Body of pancreas (tissue), 4 donors: ENCODE data around the gene GPSM3. TPM values are rescaled to one million over a fixed set of nuclear protein-coding genes. Genes with fewer than 3 reads are reported as not detected.

Source experiments
- ATAC-seq: fragments of 150-250 bp; one replicate; pipeline ENCODE4 v1.9.1; 2016
- DNase-seq, 4 donors: peaks; one replicate each; pipeline ENCODE4 v3.0.0-alpha.2; 2019
- H3K27ac ChIP-seq, 4 donors: fragments of 200-600 bp; sonication (generic); 1 replicate in 3 of 4; 2 replicates in 1 of 4; pipeline versions ENCODE4 v1.5.1 to v1.6.1; 2016 to 2019; ENCODE audit warnings: mild to moderate bottlenecking in 1 of 4, mixed read lengths in 1 of 4, moderate library complexity in 1 of 4
- H3K27me3 ChIP-seq, 2 donors: fragments of 200-600 bp; sonication (generic); one replicate each; pipeline ENCODE4 v1.6.0; 2016; ENCODE audit warnings: mild to moderate bottlenecking in 1 of 2
- H3K36me3 ChIP-seq, 2 donors: fragments of 200-600 bp; sonication (generic); replicated peaks in 1 of 2; 2 replicates each; pipeline ENCODE4 v1.5.1; 2016; ENCODE audit warnings: low read depth in 2 of 2; ENCODE audit not compliant: insufficient read depth in 1 of 2
- H3K4me1 ChIP-seq: fragments of 200-600 bp; sonication (generic); one replicate; pipeline ENCODE4 v1.6.0; 2016
- H3K4me3 ChIP-seq, 2 donors: fragments of 200-600 bp; sonication (generic); 1 replicate in 1 of 2; 2 replicates in 1 of 2; pipeline ENCODE4 v1.5.1; 2016 to 2019
- H3K9me3 ChIP-seq, 3 donors: fragments of 200-600 bp; sonication (generic); 1 replicate in 2 of 3; 2 replicates in 1 of 3; pipeline ENCODE4 v1.5.1; 2016
- CTCF ChIP-seq, 7 experiments: fragments of 450-650 bp in 4 of 7; fragments of 200-600 bp in 3 of 7; sonication (generic) in 3 of 7; IDR thresholded peaks; one replicate each; pipeline ENCODE4 v1.5.1; 2016 to 2019; ENCODE audit warnings: antibody characterized with exemption in 7 of 7
- POLR2A ChIP-seq, 3 donors: fragments of 450-650 bp; IDR thresholded peaks; one replicate each; pipeline ENCODE4 v1.6.1; 2016; ENCODE audit warnings: antibody characterized with exemption in 3 of 3, mild to moderate bottlenecking in 2 of 3
- WGBS, 2 donors: methylation state at CpG; one replicate each; pipeline ENCODE4 v1.1.5; 2017; 5-methylcytosine and 5-hydroxymethylcytosine counted together
- intact Hi-C: fragments of 100-400 bp; cut with DNase I; formaldehyde crosslinking; loops from one replicate; pipeline ENCODE4 v1.15.1; 2023
- total RNA-seq, 2 donors: library from RNA; depleted of rRNA; stranded (reverse); fragments of >200 nt; gene quantifications; one replicate each; pipeline ENCODE4 v1.1.0, GENCODE V29; 2016

GPSM3 gene
- total RNA-seq, 2 donors from 2014 or later: 1.3 to 6.0 TPM

DNA sequence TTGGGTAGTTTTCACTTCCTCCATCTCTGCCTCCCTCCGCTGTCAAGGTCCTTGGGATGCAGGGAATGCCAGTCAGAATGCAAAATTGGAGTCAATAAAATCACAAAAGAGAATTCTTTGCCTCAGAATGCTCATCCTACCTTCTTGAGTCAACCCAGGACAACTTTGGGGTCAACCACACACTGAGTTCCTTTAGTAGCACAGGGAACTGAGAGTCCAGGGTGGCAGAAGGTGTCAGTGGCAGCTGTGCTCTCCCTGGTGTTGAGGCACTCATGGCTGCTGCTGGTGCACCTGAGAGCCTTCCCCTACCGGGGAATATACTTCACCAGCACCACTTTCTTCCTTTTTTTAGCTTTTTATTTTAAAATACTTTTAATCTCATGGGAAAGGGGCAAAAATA is 32.3 kb upstream of the GPSM3 start:
- Histone ChIP-seq H3K9me3 (no peaks in the 10 kb centered on the region), H3K4me3 (no peak overlapping the region), H3K36me3 (no peaks in the 10 kb centered on the region), H3K27ac (no peak overlapping the region), H3K27me3 (no peaks in the 10 kb centered on the region), H3K4me1 (no peaks in the 10 kb centered on the region)
- DNase-seq: no peak
- no peak for ATAC-seq
- 59 to 66% methylated on average over 2 of the region's 2 CpGs for WGBS, 2 donors
- no peak for TF ChIP-seq POLR2A (IDR thresholded peaks at IDR 0.05)
- intact Hi-C loops: no loop called here

GRCh38 chr6:32223258-32224235 is 31.1 kb upstream of the GPSM3 start, which contains the start of gene NOTCH4:
NOTCH4 (minus strand) TSS chr6:32224067; CDS start chr6:32223928, 139 bp downstream.
- TF ChIP-seq CTCF (IDR thresholded peaks at IDR 0.05): no peak
- TF ChIP-seq POLR2A (IDR thresholded peaks at IDR 0.05): peak in 1 of 3 donors; percentile 14
- 40 to 44% methylated on average over 19 to 20 of the region's 20 CpGs for WGBS, 2 donors
- H3K4me3 ChIP-seq: no peak within 1 kb of the TSS
- intact Hi-C loops: no loop called here
- no peaks in the 10 kb centered on the region for H3K4me1 ChIP-seq
- no peak for ATAC-seq
- H3K36me3 ChIP-seq: no peaks in the 10 kb centered on the region
- H3K27ac ChIP-seq: peak within 1 kb of the TSS in 1 of 4 donors; percentile 25
- H3K9me3 ChIP-seq: no peaks in the 10 kb centered on the region
- no peaks in the 10 kb centered on the region for H3K27me3 ChIP-seq
- no peak for DNase-seq

DNA sequence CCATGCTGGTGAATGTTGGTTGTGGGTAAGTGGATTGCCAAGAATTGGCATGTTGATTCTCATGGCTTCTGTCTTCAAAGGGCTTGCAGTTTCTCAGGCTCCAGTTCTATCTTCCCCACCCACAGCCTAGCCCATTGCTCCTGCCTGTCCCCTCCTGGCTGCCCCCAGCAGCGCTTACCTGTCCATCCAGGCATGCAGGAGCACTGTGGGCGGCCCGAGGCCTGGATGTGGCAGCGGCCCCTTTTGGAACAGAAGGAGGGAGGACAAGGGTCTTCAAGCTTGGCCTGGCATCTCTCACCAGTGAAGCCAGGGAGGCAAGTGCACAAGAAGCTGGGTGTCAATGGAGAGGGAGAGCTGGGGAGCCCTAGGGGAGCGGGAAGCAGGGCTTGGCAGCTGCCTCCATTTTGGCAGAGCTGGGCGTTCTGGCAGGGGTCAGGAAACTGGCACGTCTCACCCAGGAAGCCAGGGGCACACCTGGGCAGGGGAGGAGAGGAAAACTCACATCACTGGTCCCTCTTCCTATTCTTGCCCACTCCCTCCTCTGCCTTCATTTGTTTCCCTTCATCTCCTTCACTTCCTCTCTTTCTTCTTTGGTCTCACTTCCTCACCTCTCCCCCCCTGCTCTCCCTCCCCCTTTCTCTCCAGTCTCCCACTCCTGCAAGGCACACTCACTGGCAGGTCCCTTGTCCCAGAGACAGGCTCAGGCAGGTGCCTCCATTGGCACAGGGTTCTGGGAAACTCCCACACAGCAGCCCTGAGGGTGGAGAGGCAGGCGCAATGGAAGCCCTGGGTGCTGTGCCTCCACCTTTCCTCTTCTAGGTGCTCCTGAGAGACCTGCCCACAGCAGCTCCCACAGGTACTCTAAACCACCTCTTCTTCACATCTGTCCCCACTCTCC is 30.1 kb upstream of the GPSM3 start:
- ATAC-seq: no peak
- intact Hi-C loops: no loop called here
- TF ChIP-seq POLR2A (IDR thresholded peaks at IDR 0.05) (no peak), CTCF (IDR thresholded peaks at IDR 0.05) (no peak)
- DNase-seq: no peak
- Histone ChIP-seq H3K4me1 (no peaks in the 10 kb centered on the region), H3K36me3 (no peaks in the 10 kb centered on the region), H3K4me3 (no peak overlapping the region), H3K27me3 (no peaks in the 10 kb centered on the region), H3K9me3 (no peaks in the 10 kb centered on the region), H3K27ac (no peak overlapping the region)
- WGBS, 2 donors: 78 to 85% methylated on average over 5 to 8 of the region's 8 CpGs

GRCh38 chr6:32220021-32220420 is 27.6 kb upstream of the GPSM3 start:
- DNase-seq (no peak), ATAC-seq (no peak)
- Histone ChIP-seq H3K36me3 (no peaks in the 10 kb centered on the region), H3K4me3 (no peak overlapping the region), H3K27ac (no peak overlapping the region), H3K4me1 (no peaks in the 10 kb centered on the region), H3K27me3 (no peaks in the 10 kb centered on the region), H3K9me3 (no peaks in the 10 kb centered on the region)
- TF ChIP-seq CTCF (IDR thresholded peaks at IDR 0.05): no peak
- no peak for TF ChIP-seq POLR2A (IDR thresholded peaks at IDR 0.05)
- WGBS, 2 donors: 57 to 69% methylated on average over 3 to 4 of the region's 4 CpGs
- intact Hi-C loops: no loop called here

DNA sequence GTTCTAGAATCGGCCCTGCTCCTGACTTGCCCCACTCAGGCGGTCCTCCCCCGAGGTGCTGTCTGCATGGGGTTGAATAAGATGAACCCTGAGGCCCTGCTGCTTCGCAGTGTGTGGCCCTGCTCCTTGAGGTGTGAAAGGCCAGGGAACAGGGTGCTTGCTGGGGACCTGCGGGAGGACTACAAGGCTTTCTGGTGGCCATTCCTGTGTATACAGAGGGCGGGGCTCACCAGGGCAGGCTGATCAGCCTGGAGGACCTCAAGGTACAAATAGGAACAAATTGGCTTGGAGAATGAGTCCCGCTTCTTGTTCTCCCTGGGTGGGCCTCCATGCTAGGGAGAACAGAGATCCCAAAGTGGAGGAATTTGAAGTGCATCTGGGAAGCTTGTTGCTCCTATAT is 25.7 kb upstream of the GPSM3 start:
- WGBS, 2 donors: 67 to 74% methylated on average over 4 to 7 of the region's 7 CpGs
- intact Hi-C loops: no loop called here
- Histone ChIP-seq H3K27me3 (no peaks in the 10 kb centered on the region), H3K4me3 (no peak overlapping the region), H3K4me1 (no peaks in the 10 kb centered on the region), H3K36me3 (no peaks in the 10 kb centered on the region), H3K9me3 (no peaks in the 10 kb centered on the region), H3K27ac (no peak overlapping the region)
- no peak for ATAC-seq
- no peak for DNase-seq
- TF ChIP-seq POLR2A (IDR thresholded peaks at IDR 0.05) (no peak), CTCF (IDR thresholded peaks at IDR 0.05) (no peak)
